GM19455 (cell line): ENCODE measurements around the gene TAOK3.
A peak's percentile ranks its signal among the peaks of the same experiment; 100 is the strongest.
"Not testable (repeated sequence)": the region's sequence is repeated elsewhere in the genome, so short reads cannot be mapped to it uniquely, and the experiment has no call there.

Experiments
- ATAC-seq: cut with Tn5 transposase; IDR thresholded peaks from one replicate; pipeline ENCODE4 v1.9.1; 2021; ENCODE audit not compliant: unreplicated experiment

Gene TAOK3

GRCh38 chr12:118374126-118374725 lies 1.5 kb upstream of the TAOK3 start:
- ATAC-seq: no peak

- no peak for ATAC-seq
These were observed 909 bp upstream of the TAOK3 start for GRCh38 chr12:118373616-118374015.

GRCh38 chr12:118371321-118372282 lies 1.1 kb downstream of the TAOK3 start:
- no peak for ATAC-seq

DNA sequence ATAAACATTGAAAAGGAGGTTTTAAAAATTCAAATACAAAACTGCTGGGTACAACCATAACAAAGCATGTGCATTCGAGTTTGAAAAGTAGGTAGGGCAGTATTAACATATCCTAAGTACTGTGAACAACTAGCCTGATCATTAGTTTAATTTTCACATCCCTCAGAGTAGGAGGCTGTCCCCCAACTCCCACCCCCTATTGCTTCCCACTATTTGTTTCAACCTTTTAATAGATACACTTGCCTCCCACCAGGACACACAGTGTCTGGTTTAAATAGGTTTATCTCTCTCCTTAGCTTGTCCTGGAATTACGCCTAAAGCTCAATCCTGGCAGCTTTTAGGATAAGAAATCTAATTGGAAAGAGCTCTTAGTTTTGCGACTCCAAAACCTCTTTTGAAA lies 2.1 kb downstream of the TAOK3 start:
- no peak for ATAC-seq

DNA sequence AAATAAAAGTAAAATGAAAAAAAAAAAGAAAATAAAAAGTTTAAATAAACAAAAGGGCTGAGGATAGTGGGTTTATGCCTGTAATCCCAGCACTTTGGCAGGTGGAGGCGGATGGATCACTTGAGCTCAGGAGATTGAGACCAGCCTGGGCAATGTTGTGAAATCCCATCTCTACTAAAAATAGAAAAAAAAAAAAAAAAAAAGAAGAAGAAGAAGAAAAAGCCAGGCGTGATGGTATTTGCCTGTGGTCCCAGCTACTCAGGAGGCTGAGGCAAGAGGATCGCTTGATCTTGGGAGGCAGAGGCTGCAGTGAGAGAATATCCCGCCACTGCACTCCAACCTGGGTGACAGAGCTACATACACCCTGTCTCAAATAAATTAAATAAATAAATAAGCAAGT lies 3.9 kb downstream of the TAOK3 start:
- ATAC-seq: no peak

- ATAC-seq: no peak
These were observed 10.8 kb downstream of the TAOK3 start for GRCh38 chr12:118361889-118362288.

DNA sequence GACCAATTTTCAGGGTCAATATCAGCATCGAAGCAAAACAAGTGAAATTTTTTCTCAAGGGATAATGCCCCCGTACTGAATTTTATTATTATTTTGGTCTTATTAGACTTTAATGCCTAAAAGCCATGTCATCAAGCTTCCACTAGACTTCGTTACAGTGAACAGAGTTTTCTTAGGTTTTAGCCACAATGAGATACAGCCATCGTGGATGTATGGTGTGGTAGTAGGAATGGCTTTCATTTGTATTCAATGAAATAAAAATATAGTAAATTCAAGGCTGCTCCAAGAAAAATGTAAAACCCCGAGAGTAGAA lies 11.7 kb downstream of the TAOK3 start:
- ATAC-seq: no peak

DNA sequence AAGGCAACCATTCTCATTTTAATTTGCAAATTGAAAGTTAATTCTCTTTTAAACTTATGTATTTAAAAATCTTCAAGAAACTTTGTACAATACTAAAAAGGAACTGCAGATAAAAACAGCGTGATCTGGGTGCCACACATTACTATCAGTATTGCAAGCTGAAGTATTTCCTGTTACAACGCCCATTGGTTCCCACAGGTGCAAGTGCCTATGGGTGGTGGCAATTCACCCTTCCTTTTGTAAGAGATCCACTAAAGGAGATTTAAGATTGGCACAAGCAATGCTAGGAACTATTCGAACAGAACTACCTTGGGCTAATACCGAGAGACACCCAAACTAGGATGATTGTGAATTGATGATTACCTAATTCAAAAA lies 13.2 kb downstream of the TAOK3 start:
- ATAC-seq: peak; percentile 47

GRCh38 chr12:118358612-118359540 lies 13.8 kb downstream of the TAOK3 start:
- ATAC-seq: peak; percentile 64

DNA sequence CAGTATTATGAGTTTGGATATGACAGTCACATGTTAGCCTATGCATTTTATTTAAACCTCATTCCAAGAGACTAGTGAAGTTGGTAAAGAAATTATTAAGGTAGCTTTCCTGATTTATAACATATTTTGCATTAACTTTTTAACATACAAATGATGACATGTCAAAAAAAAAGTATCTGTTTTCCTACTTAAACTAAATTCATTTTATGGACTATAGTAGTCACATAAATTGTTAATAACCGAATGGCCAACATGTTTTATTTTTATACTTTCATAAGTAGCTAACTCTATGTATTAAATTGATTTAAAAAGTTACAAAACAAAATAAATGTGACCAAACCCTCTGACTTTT lies 14.7 kb downstream of the TAOK3 start:
- ATAC-seq: no peak

DNA sequence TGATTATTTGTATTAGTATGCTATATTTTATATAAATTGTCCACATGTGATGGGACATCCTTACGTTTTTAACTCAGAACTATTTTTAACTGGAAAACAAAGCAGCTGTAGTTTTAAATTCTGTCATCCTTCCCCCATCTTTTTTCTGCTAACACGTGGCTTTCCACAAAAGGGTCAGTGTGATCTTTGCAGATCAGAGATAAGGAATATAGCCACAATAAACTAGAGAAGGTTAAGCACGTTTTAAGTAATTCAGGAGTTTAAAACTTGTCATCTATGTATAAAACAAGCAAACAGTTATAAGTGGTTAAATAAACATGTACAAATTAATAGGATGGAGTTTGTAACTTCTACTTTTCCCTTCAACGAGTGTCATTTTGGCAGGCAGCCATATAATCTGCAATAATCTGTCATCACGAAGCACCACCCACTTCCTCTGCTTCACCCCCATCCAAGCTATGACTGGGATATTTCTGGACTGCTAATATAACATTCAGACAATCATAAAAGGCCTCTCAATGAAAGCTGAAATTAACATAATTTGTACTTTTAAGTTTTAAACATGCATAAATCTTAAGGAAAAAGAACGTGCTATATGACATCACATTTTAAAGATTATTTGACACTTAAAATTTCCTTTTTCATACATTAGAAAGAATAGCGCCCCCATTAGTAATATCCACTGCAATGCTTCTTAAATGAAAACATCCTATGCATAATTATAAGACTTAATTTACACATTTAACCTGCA lies 15.3 kb downstream of the TAOK3 start:
- ATAC-seq: peak; percentile 51

DNA sequence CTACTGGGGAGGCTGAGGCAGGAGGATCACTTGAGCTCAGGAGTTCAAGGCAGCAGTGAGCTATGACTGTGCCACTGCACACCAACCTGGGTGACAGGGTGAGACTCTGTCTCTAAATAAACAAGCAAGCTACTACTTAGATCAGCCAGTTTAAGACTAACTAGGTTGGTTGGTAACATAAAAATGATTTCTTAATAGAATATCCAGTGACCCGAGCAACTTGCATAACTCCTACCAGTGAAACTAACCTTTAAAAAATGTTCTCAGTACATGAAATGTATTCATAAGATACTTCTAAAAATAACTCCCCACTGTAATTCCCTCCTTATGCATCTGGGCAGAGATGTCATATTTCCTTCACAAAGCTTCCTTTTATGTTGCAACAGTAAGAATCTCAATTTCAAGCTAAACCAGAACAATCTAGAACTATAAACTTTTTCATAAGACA lies 15.9 kb downstream of the TAOK3 start:
- no peak for ATAC-seq

- ATAC-seq: no peak
These were observed 16.9 kb downstream of the TAOK3 start for GRCh38 chr12:118355843-118356242.

- no peak for ATAC-seq
These were observed 17.8 kb downstream of the TAOK3 start for GRCh38 chr12:118354903-118355302.

DNA sequence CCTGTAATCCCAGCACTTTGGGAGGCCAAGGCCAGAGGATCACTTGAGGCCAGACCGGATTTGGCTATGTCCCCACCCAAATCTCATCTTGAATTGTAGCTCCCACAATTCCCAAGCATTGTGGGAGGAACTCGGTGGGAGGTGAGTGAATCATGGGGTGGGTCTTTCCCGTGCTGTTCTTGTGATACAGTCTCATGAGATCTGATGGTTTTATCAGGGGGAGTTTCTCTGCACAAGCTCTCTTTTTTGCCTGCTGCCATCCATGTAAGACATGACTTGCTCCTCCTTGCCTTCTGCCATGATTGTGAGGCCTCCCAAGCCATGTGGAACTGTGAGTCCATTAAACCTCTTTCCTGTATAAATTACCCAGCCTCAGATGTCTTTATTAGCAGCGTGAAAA lies 18.2 kb downstream of the TAOK3 start:
- not testable (repeated sequence) for ATAC-seq

DNA sequence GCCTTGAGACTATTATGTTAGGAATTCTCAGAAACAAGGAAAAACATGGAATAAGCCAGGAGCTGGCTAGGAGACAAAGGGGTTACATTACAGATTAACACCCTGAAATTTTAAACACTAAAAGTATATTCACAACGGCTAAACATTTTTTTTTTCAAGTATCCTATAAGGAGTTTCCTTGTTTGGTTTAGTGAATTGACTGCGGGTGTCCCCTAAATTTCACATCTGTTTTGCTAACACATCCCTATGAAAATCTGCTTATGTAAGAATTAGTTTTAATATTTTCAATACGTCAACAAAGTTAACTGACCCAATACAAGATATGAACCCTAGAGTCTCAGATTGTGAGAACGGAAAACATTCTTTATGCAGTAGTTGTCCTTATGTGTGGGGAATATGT lies 19.0 kb downstream of the TAOK3 start:
- ATAC-seq: no peak

DNA sequence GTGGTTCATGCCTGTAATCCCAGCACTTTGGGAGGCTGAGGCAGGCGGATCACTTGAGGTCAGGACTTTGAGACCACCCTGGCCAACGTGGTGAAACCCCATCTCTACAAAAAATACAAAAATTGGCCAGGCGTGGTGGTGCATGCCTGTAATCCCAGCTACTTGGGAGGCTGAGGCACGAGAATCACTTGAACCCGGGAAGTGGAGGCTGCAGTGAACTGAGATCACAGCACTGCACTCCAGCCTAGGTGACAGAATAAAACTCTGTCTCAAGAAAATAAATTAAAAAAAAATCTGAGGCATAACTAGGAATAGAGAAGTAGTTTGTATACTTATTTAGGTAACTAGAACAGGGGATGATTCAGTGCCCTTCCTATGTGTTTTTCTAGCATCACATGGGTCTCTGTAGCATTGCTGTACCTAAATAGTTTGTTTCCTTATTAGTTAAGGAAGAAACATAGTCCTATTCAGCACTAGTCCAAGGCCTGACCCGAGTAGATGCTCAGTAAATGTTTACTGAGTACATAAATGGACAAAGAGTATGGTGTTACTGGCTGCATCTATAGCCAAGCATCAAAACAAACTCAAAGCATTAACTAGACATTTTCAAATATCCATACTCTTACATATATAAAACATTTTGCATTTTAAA lies 21.7 kb downstream of the TAOK3 start:
- ATAC-seq: no peak

- ATAC-seq: no peak
These were observed 24.8 kb downstream of the TAOK3 start for GRCh38 chr12:118347916-118348315.

GRCh38 chr12:118346895-118347294 lies 25.8 kb downstream of the TAOK3 start:
- ATAC-seq: peak; percentile 64

DNA sequence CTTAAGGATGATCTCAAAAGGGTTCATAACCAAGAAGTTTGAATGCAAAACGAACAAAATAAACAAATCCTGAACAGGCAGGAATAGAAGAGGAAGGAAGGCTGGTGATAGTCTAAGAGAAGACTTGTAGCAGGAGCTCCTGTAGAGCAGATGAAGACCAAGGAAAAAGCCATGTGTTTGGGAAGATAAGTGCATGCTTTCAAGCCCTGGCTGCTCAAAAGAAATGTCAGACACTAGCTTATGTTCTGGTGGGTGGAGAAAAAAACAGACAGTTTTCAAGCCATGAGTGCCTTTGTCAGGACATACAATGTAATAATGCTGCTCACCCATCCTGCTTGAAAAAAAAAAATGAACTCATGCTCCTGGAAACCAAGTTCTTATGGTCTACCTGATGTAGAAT lies 27.4 kb downstream of the TAOK3 start:
- no peak for ATAC-seq
